Skeletal muscle tissue (tissue), 4 donors: ENCODE measurements around the gene UBE2H. TPM values are rescaled to one million over a fixed set of nuclear protein-coding genes. Genes with fewer than 3 reads are reported as not detected.
A peak's percentile ranks its signal among the peaks of the same experiment; 100 is the strongest.

Experiments
- H3K27ac ChIP-seq: one replicate; pipeline ENCODE4 v1.7.0; 2013; ENCODE audit warnings: mild to moderate bottlenecking, low read depth, low read length, inconsistent platforms
- H3K27me3 ChIP-seq, 3 donors: one replicate each; pipeline ENCODE4 v1.7.0; 2013; ENCODE audit warnings: low read length in 3 of 3; ENCODE audit not compliant: control insufficient read depth in 3 of 3, insufficient read depth in 3 of 3
- H3K36me3 ChIP-seq, 3 donors: one replicate each; pipeline ENCODE4 v1.7.0; 2013; ENCODE audit warnings: low read length in 3 of 3; ENCODE audit not compliant: control insufficient read depth in 3 of 3, insufficient read depth in 3 of 3
- H3K4me1 ChIP-seq, 3 donors: one replicate each; pipeline ENCODE4 v1.7.0; 2013; ENCODE audit warnings: low read length in 3 of 3, mild to moderate bottlenecking in 3 of 3; ENCODE audit not compliant: control insufficient read depth in 3 of 3, insufficient read depth in 3 of 3
- H3K4me3 ChIP-seq, 3 donors: one replicate each; pipeline ENCODE4 v1.7.0; 2013; ENCODE audit warnings: low read length in 3 of 3
- H3K9ac ChIP-seq, 3 donors: one replicate each; pipeline ENCODE4 v1.7.0; 2013; ENCODE audit warnings: low read length in 3 of 3, mild to moderate bottlenecking in 3 of 3, moderate library complexity in 2 of 3, low read depth in 1 of 3
- H3K9me3 ChIP-seq, 3 donors: one replicate each; pipeline ENCODE4 v1.7.0; 2013; ENCODE audit warnings: low read length in 3 of 3; ENCODE audit not compliant: control insufficient read depth in 3 of 3
- total RNA-seq: library from RNA; depleted of rRNA; stranded (reverse); fragments of >200 nt; gene quantifications from one replicate; pipeline ENCODE4 v1.2.3, GENCODE V29; 2014
- donor health status: Osteomylitis.

Gene UBE2H
- total RNA-seq, 1 donor from 2014 or later: 61.6 TPM

GRCh38 chr7:129914536-129915272 is 38.1 kb downstream of the UBE2H start:
- Histone ChIP-seq H3K9ac (peak overlapping the region in 1 of 3 donors; percentile 43), H3K27ac (no peak overlapping the region), H3K4me3 (peak overlapping the region in 1 of 3 donors; percentile 23), H3K9me3 (no peaks in the 10 kb centered on the region), H3K27me3 (no peaks in the 10 kb centered on the region), H3K36me3 (peaks cover 0 to 2% (median 0%) of the 10 kb centered on the region in 3 donors), H3K4me1 (peaks cover 38 to 49% (median 38%) of the 10 kb centered on the region in 3 donors)

GRCh38 chr7:129913428-129913827 is 39.3 kb downstream of the UBE2H start:
- H3K9me3 ChIP-seq: no peaks in the 10 kb centered on the region
- peaks cover 0 to 5% (median 0%) of the 10 kb centered on the region in 3 donors for H3K36me3 ChIP-seq
- peaks cover 33 to 48% (median 39%) of the 10 kb centered on the region in 3 donors for H3K4me1 ChIP-seq
- H3K9ac ChIP-seq: no peak overlapping the region
- H3K27ac ChIP-seq: no peak overlapping the region
- H3K27me3 ChIP-seq: no peaks in the 10 kb centered on the region
- H3K4me3 ChIP-seq: no peak overlapping the region

GRCh38 chr7:129911790-129912189 is 41.0 kb downstream of the UBE2H start:
- Histone ChIP-seq H3K36me3 (peaks cover 0 to 2% (median 0%) of the 10 kb centered on the region in 3 donors), H3K9me3 (no peaks in the 10 kb centered on the region), H3K4me3 (no peak overlapping the region), H3K4me1 (peaks cover 29 to 44% (median 41%) of the 10 kb centered on the region in 3 donors), H3K9ac (no peak overlapping the region), H3K27me3 (no peaks in the 10 kb centered on the region), H3K27ac (no peak overlapping the region)

GRCh38 chr7:129909669-129910068 is 43.1 kb downstream of the UBE2H start:
- no peaks in the 10 kb centered on the region for H3K27me3 ChIP-seq
- H3K4me3 ChIP-seq: no peak overlapping the region
- H3K9ac ChIP-seq: no peak overlapping the region
- H3K27ac ChIP-seq: no peak overlapping the region
- H3K9me3 ChIP-seq: no peaks in the 10 kb centered on the region
- H3K4me1 ChIP-seq: peaks cover 20 to 33% (median 31%) of the 10 kb centered on the region in 3 donors
- H3K36me3 ChIP-seq: peaks cover 0 to 2% (median 0%) of the 10 kb centered on the region in 3 donors

- peaks cover 0 to 2% (median 0%) of the 10 kb centered on the region in 3 donors for H3K36me3 ChIP-seq
- H3K4me3 ChIP-seq: no peak overlapping the region
- no peak overlapping the region for H3K9ac ChIP-seq
- no peaks in the 10 kb centered on the region for H3K9me3 ChIP-seq
- H3K4me1 ChIP-seq: peaks cover 16 to 26% (median 25%) of the 10 kb centered on the region in 3 donors
- no peaks in the 10 kb centered on the region for H3K27me3 ChIP-seq
- H3K27ac ChIP-seq: no peak overlapping the region
Observed at GRCh38 chr7:129908181-129908580, 44.6 kb downstream of the UBE2H start.

- H3K27me3 ChIP-seq: no peaks in the 10 kb centered on the region
- peaks cover 16 to 26% (median 25%) of the 10 kb centered on the region in 3 donors for H3K4me1 ChIP-seq
- no peak overlapping the region for H3K9ac ChIP-seq
- H3K4me3 ChIP-seq: peak overlapping the region in 1 of 3 donors; percentile 23
- H3K9me3 ChIP-seq: no peaks in the 10 kb centered on the region
- peak overlapping the region; percentile 0 for H3K27ac ChIP-seq
- H3K36me3 ChIP-seq: peaks cover 0 to 2% (median 0%) of the 10 kb centered on the region in 3 donors
Observed at GRCh38 chr7:129907122-129907736, 45.5 kb downstream of the UBE2H start.

- Histone ChIP-seq H3K9ac (no peak overlapping the region), H3K4me3 (no peak overlapping the region), H3K27ac (peak overlapping the region; percentile 0), H3K36me3 (peaks cover 0 to 2% (median 0%) of the 10 kb centered on the region in 3 donors), H3K9me3 (no peaks in the 10 kb centered on the region), H3K4me1 (peaks cover 16 to 26% (median 25%) of the 10 kb centered on the region in 3 donors), H3K27me3 (no peaks in the 10 kb centered on the region)
Observed at GRCh38 chr7:129906700-129907099, 46.1 kb downstream of the UBE2H start.

- no peak overlapping the region for H3K27ac ChIP-seq
- no peaks in the 10 kb centered on the region for H3K27me3 ChIP-seq
- no peaks in the 10 kb centered on the region for H3K9me3 ChIP-seq
- H3K36me3 ChIP-seq: peaks cover 0 to 2% (median 0%) of the 10 kb centered on the region in 3 donors
- peaks cover 16 to 32% (median 27%) of the 10 kb centered on the region in 3 donors for H3K4me1 ChIP-seq
- H3K9ac ChIP-seq: no peak overlapping the region
- no peak overlapping the region for H3K4me3 ChIP-seq
Observed at GRCh38 chr7:129903935-129904334, 48.8 kb downstream of the UBE2H start.

GRCh38 chr7:129902788-129903422 is 49.9 kb downstream of the UBE2H start:
- Histone ChIP-seq H3K27ac (no peak overlapping the region), H3K4me1 (peaks cover 19 to 29% (median 28%) of the 10 kb centered on the region in 3 donors), H3K9ac (no peak overlapping the region), H3K4me3 (no peak overlapping the region), H3K36me3 (peaks cover 0 to 2% (median 0%) of the 10 kb centered on the region in 3 donors), H3K9me3 (no peaks in the 10 kb centered on the region), H3K27me3 (no peaks in the 10 kb centered on the region)
